Astrocyte of the cerebellum (primary cell): ENCODE results near the gene ZCCHC7.

Experiments
- DNase-seq: peaks from one replicate; pipeline ENCODE4 v3.0.0-alpha.2; 2011; ENCODE audit warnings: low read depth
- H3K4me3 ChIP-seq: 2 replicates; pipeline ENCODE4 v1.5.1; 2011; ENCODE audit warnings: mild to moderate bottlenecking, low read depth, low read length, moderate library complexity
- in situ Hi-C: cut with HindIII; loops from 2 replicates; pipeline ENCODE4 v1.10.0; 2017; ENCODE audit warnings: low sequenced_read_pairs
- TF ChIP-seq, protein P1 (sequence below): IDR thresholded peaks from 2 replicates; pipeline ENCODE4 v1.5.1; 2012; ENCODE audit warnings: low read length, low read depth, moderate library complexity, mild to moderate bottlenecking; ENCODE audit errors: missing control alignments

Gene ZCCHC7

DNA sequence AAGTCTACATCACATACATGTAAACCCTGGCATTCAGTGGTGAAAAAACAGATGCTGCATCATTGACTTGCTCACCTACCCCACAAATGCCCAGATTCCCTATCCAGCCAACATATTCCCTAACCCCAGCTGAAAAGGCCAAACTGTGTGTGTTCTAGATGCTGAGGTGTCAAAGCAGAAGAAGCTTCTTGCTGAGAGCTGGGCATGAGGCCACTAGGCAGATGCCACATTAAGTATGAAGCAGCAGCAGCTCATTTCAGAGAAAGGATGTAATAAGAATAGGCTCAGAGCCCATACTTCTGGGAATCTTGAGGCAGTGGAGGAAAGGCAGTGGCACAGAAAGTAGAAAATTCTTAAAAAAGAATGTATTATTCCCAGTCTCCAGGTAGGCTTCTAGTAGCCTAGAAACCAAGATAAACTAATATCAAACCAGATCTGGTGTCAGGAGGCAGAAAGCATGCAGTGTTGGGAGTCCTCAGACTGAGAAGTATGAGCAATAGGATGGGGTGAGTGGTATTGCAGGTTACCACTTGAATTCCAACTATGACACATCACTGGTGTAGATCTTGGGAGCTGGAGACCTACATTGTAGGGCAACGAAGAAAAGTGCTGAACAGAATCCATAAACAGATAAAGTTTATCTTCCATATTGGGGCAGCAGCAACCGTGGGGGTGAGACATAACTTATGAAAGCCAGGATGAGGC is 230.3 kb downstream of the ZCCHC7 start:
- DNase-seq: peak; percentile 2
- H3K4me3 ChIP-seq: no peak overlapping the region
- TF ChIP-seq, protein P1, sequence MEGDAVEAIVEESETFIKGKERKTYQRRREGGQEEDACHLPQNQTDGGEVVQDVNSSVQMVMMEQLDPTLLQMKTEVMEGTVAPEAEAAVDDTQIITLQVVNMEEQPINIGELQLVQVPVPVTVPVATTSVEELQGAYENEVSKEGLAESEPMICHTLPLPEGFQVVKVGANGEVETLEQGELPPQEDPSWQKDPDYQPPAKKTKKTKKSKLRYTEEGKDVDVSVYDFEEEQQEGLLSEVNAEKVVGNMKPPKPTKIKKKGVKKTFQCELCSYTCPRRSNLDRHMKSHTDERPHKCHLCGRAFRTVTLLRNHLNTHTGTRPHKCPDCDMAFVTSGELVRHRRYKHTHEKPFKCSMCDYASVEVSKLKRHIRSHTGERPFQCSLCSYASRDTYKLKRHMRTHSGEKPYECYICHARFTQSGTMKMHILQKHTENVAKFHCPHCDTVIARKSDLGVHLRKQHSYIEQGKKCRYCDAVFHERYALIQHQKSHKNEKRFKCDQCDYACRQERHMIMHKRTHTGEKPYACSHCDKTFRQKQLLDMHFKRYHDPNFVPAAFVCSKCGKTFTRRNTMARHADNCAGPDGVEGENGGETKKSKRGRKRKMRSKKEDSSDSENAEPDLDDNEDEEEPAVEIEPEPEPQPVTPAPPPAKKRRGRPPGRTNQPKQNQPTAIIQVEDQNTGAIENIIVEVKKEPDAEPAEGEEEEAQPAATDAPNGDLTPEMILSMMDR: no peak
- in situ Hi-C loops: no loop called here

DNA sequence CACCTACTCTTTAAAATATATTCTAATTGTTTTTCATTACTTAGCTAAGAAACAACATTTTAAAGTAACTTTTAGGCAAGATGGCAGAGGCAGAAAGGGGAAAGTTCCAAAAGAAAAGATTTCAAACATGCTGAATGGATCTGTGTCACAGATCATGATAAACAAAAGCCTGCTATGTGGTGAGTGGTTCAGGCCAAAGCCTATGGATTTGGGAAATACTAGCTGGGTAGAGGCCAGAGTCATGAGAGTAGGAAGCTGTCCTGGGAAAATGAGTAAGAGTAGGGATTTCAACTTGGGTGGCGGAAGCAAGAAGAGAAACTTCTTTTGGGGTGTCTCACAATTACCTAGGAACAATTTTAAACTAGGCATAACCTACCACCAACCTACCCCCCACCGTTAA is 233.4 kb downstream of the ZCCHC7 start:
- in situ Hi-C loops: no loop called here
- TF ChIP-seq, protein P1: no peak
- H3K4me3 ChIP-seq: no peak overlapping the region
- no peak for DNase-seq

DNA sequence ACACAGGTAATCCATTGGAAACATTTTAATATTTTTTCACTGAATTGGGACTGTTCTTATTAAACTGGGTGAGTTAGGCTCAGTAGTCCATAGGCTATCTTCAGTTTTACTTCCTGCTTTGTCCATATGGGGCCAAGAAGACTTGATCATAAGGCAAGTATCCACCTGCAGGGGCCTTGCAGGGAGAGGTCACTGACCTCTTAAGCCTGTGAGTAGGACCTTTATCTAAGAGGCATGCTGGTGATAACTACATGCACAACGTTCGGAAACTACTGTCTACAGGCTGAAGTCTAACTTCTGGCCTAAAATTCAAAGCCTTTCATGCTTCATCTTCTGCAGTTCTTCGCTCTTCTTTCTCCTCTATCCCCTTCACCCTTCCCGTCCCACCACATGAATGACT is 242.1 kb downstream of the ZCCHC7 start:
- in situ Hi-C loops: no loop called here
- TF ChIP-seq, protein P1: no peak
- H3K4me3 ChIP-seq: no peak overlapping the region
- no peak for DNase-seq

DNA sequence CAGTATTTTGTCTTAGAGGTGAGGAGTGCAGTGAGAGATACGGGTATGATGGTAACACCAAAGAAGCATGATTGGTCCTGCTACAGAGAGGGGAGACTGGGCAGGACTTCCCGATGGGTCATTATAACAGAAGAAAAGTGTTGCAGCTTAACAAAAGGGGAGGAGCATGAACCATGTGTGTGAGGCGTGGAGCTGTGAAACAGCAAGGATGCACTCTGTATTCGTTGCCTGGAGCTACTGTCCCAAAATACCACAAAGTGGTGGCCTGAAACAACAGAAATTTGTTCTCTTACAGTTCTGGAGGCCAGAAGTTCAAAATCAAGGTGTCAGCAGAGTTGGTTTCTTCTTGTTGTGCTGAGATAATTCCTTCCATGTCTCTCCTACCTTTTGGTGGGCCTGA is 242.8 kb downstream of the ZCCHC7 start:
- no peak for DNase-seq
- in situ Hi-C loops: no loop called here
- TF ChIP-seq, protein P1: no peak
- no peak overlapping the region for H3K4me3 ChIP-seq

DNA sequence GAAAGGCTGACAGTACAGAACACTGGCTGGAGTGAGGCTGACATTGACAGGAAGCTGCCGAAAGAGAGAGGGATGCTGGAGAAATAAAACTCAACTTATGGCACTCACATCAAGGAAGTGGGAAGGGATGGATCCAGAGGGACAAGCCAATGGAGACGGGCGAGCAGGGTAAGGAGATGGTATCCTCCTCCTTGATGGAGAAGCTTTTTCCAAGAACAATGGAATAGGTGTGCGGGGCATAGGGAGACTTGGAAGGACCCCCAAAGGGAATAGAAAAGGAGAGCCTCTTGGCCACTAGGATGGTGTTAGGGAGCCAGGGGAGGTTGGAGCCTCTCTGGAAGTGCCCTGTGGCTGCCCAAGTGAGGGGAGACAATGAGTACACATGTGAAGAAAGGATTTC is 243.8 kb downstream of the ZCCHC7 start:
- no peak overlapping the region for H3K4me3 ChIP-seq
- DNase-seq: no peak
- in situ Hi-C loops: no loop called here
- TF ChIP-seq, protein P1: no peak

DNA sequence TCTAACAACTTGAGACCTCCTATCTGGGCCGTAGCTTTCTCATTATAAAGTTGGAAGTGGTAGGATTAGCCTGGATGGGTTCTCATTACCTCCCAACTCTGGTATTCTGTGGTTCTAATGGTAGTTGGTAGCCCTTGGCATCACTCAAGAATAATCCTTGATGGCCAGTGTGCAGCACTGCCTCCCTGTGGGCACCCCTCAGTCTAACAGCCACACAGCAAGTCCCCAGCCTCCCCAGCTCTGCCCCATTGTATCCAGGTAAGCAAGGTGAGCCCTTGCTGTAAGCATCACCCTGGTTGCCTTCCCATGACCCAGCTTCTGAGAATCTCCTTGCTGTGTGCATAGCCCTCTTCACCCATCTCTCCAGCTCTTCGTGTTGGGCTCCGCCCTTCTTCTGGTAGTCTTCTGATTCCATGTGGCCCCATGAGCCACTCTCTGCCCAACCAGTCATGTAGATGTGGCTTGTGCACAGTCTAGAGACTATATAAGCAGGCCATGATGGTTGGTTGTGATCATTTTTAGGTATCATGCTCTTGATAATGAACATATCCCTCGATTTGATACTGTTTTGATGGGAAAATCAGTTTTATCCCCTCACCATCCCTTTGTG is 244.5 kb downstream of the ZCCHC7 start:
- in situ Hi-C loops: no loop called here
- no peak for DNase-seq

More for the DNA sequence above, 244.5 kb downstream of the ZCCHC7 start:
- H3K4me3 ChIP-seq: no peak overlapping the region
- TF ChIP-seq, protein P1: no peak
